Ovary (tissue), 3 donors: ENCODE measurements around the gene CAB39L.

Experiments used
- EP300 ChIP-seq: sonication (generic); formaldehyde crosslinking; IDR thresholded peaks from one replicate; pipeline ENCODE4 v1.6.1; 2017; ENCODE audit warnings: antibody characterized with exemption
- POLR2A ChIP-seq: fragments of 450-650 bp; IDR thresholded peaks from one replicate; pipeline ENCODE4 v1.6.1; 2017; ENCODE audit warnings: antibody characterized with exemption, mild to moderate bottlenecking, moderate library complexity
- TF ChIP-seq, protein P1 (sequence below), 3 donors: fragments of 450-650 bp in 2 of 3; fragments of 200-600 bp in 1 of 3; IDR thresholded peaks; one replicate each; pipeline versions ENCODE4 v1.5.1 to v1.8.0; 2016 to 2022; ENCODE audit warnings: antibody characterized with exemption in 3 of 3, mild to moderate bottlenecking in 1 of 3
- donor health status: DM: no; HTN: no; CAD: no.

GRCh38 chr13:49346460-49346859, 97.4 kb downstream of the CAB39L start:
- TF ChIP-seq, protein P1, sequence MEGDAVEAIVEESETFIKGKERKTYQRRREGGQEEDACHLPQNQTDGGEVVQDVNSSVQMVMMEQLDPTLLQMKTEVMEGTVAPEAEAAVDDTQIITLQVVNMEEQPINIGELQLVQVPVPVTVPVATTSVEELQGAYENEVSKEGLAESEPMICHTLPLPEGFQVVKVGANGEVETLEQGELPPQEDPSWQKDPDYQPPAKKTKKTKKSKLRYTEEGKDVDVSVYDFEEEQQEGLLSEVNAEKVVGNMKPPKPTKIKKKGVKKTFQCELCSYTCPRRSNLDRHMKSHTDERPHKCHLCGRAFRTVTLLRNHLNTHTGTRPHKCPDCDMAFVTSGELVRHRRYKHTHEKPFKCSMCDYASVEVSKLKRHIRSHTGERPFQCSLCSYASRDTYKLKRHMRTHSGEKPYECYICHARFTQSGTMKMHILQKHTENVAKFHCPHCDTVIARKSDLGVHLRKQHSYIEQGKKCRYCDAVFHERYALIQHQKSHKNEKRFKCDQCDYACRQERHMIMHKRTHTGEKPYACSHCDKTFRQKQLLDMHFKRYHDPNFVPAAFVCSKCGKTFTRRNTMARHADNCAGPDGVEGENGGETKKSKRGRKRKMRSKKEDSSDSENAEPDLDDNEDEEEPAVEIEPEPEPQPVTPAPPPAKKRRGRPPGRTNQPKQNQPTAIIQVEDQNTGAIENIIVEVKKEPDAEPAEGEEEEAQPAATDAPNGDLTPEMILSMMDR (IDR thresholded peaks at IDR 0.05) = no peak
- TF ChIP-seq EP300 (no peak), POLR2A (no peak)
